LNCaP clone FGC (cell line): ENCODE measurements around the gene APAF1.
"Not testable (repeated sequence)": the region's sequence is repeated elsewhere in the genome, so short reads cannot be mapped to it uniquely, and the experiment has no call there.

Source experiments
- DNase-seq: peaks from one replicate; pipeline ENCODE4 v3.0.0-alpha.2; 2011; ENCODE audit warnings: low read depth
- H3K4me3 ChIP-seq: 2 replicates; pipeline ENCODE4 v1.5.1; 2011; ENCODE audit warnings: mild to moderate bottlenecking, low read depth, low read length, control low read depth
- TF ChIP-seq, protein P1 (sequence below): IDR thresholded peaks from 2 replicates; pipeline ENCODE4 v1.5.1; 2012; ENCODE audit warnings: mild to moderate bottlenecking; ENCODE audit not compliant: control insufficient read depth, insufficient read depth; ENCODE audit errors: extremely low read depth

APAF1 gene

DNA sequence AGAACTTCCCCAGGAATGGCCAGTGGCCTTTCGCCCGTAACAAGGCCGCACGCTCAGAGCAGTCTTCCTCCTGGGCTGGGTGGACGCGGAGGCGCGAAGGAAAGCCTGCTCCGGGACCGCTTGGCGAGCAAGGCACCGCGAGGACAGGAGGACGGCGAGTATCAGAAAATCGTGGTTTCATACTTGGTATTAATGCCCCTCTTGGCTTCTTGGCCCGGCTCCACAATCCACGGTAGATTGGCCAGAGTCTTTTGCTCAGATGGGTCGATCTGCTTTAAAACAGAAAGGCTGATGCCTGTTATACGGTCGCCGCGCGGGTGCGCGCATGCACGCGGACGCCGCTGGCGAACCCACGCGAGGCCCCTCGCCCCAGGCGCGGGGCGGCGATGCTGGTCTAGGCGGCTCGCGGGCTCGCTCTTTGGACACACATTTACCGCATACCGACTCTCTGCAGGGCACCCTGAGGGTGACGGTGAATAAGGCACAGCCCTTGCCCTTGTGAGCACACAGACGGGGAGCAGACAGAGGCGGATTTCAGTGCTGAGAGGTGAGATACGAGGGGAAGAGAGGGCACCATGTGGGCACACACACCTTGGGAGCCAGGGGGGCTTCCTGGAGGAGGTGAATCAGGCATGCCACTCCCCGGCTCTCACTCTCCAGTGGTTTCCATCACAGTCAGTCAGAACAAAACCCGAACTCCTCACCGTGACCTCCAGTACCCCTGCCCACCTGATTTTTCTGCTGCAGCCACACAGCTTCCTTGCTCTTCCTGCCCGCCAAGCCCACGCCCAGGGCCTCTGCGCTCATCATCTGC, 100.7 kb downstream of the APAF1 start:
- DNase-seq: no peak
- TF ChIP-seq, protein P1, sequence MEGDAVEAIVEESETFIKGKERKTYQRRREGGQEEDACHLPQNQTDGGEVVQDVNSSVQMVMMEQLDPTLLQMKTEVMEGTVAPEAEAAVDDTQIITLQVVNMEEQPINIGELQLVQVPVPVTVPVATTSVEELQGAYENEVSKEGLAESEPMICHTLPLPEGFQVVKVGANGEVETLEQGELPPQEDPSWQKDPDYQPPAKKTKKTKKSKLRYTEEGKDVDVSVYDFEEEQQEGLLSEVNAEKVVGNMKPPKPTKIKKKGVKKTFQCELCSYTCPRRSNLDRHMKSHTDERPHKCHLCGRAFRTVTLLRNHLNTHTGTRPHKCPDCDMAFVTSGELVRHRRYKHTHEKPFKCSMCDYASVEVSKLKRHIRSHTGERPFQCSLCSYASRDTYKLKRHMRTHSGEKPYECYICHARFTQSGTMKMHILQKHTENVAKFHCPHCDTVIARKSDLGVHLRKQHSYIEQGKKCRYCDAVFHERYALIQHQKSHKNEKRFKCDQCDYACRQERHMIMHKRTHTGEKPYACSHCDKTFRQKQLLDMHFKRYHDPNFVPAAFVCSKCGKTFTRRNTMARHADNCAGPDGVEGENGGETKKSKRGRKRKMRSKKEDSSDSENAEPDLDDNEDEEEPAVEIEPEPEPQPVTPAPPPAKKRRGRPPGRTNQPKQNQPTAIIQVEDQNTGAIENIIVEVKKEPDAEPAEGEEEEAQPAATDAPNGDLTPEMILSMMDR: no peak
- H3K4me3 ChIP-seq: no peak overlapping the region

DNA sequence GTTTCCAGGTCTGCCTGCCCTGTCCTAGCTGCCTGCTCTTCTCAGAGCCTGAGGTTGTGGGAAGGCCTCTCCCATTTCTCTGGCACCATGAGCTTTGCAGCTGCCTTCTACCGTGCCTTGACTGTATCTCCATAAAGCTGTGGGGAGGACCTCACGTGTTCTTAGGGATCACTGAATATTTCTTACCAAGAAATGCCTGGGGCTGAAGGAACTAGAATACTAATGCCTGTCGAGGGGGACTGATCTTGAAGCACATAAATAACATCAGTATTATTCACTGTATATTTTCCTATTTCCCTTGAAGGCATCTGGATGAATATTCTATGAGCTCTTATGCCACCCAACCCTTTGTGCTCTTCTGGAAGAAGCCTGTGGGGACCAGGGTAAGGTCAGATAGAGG, 103.4 kb downstream of the APAF1 start:
- DNase-seq: no peak
- H3K4me3 ChIP-seq: no peak overlapping the region
- TF ChIP-seq, protein P1: no peak

DNA sequence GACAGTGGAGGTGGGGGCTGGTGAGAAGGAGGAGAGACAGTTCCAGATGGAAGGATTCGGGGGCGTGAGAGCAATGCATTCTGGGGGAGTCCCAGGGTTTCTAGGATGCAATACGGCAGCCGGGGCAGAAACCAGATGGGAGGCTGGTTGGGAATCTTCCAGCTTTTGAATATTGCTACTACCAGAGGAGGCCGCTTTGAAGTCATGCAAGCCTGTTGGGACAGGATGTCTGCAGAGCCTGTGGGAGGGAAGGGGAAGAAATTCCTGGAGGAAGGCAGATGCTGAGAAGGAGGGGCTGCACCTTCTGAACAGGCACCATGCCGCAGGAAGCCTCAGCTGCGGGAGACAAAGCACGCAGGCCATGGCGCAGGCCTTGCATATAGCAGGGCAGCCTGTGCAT, 105.4 kb downstream of the APAF1 start:
- DNase-seq: no peak
- TF ChIP-seq, protein P1: no peak
- H3K4me3 ChIP-seq: no peak overlapping the region

DNA sequence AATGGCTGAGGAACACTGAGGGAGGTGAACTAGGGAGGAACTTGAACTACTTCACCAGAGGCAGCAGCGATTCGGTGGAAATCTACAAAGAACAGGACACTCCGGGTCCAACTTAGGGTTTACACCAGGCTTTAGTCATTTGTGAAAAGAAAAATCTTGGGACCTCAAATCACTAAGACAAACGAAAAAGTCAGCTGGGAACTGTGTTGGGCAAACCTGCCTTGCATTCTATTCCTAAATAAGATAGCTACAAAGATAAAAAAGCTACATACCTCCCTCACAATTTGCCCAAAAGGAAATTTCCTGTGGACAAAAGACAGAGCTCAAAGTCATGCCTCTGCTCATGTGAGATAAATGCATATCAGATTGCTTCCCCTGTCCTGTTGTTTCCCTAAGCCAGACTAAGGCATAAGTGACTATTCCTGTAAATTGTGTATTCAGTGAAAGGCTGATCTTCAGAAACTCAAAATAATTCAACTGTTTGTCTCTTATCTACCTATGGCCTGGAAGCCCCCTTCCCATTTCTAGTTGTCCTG, 106.6 kb downstream of the APAF1 start:
- TF ChIP-seq, protein P1: no peak
- H3K4me3 ChIP-seq: no peak overlapping the region
- DNase-seq: no peak

DNA sequence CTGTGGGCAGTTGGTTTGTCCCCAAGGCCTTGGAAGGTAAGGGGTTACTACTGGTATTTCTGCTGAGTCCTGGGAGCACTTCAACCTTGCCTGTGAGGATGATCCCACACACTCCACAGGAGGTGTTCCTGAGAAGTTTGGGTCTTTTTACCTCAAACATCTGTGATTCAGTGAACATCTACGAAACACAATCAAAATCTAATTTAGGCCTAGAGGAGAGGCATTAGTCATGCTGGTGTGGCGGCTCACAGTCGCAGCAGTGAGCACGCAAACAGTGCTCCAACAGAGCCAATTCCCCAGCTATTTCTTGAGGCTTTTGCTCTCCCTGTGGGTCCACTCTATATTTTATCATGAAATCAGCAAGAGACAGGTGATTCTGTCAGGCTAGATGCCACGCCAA, 107.6 kb downstream of the APAF1 start:
- TF ChIP-seq, protein P1: no peak
- H3K4me3 ChIP-seq: no peak overlapping the region
- no peak for DNase-seq

DNA sequence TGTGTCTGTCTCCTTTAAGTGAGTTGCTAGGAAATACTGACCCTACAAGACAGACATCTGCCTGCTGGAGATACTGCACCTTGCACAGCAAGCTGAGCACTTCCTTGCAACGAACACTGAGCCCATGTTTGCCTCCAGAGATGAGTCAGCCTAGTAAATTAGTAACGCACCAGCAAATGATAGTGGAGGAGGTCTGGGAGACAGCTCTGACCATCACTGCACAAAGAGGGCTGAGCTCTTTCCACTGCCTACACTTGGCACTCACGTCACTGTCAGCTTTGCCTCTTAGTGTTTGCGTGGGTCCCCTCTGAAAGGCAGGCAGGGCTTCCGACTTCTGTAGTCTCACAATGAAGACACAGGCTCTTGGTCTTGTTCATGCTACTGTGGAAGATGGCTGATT, 109.0 kb downstream of the APAF1 start:
- no peak overlapping the region for H3K4me3 ChIP-seq
- TF ChIP-seq, protein P1: no peak
- DNase-seq: peak; percentile 27

DNA sequence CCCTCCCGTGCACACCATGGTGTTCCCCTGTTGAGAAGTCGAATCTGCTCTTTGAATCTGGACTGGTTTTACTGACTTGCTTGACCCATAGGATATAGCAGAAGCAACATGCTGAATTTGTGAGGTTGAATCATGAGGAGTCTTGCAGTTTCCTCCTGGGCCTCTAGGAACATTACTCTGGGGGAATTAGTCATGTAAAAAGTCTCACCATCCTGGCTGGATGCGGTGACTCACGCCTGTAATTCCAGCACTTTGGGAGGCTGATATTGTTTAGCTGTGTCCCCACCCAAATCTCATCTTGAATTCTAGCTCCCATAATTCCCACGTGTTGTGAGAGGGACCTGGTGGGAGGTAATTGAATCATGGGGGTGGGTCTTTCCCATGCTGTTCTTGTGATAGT, 110.8 kb downstream of the APAF1 start:
- H3K4me3 ChIP-seq, DNase-seq: not testable (repeated sequence)
